HG02759 (cell line): ENCODE results near the gene CAMK2G.
"Not testable (repeated sequence)": the region's sequence is repeated elsewhere in the genome, so short reads cannot be mapped to it uniquely, and the experiment has no call there.

ENCODE experiments used
- ATAC-seq: cut with Tn5 transposase; IDR thresholded peaks from one replicate; pipeline ENCODE4 v1.9.1; 2021; ENCODE audit warnings: mild to moderate bottlenecking, moderate library complexity; ENCODE audit not compliant: unreplicated experiment

The CAMK2G gene

DNA sequence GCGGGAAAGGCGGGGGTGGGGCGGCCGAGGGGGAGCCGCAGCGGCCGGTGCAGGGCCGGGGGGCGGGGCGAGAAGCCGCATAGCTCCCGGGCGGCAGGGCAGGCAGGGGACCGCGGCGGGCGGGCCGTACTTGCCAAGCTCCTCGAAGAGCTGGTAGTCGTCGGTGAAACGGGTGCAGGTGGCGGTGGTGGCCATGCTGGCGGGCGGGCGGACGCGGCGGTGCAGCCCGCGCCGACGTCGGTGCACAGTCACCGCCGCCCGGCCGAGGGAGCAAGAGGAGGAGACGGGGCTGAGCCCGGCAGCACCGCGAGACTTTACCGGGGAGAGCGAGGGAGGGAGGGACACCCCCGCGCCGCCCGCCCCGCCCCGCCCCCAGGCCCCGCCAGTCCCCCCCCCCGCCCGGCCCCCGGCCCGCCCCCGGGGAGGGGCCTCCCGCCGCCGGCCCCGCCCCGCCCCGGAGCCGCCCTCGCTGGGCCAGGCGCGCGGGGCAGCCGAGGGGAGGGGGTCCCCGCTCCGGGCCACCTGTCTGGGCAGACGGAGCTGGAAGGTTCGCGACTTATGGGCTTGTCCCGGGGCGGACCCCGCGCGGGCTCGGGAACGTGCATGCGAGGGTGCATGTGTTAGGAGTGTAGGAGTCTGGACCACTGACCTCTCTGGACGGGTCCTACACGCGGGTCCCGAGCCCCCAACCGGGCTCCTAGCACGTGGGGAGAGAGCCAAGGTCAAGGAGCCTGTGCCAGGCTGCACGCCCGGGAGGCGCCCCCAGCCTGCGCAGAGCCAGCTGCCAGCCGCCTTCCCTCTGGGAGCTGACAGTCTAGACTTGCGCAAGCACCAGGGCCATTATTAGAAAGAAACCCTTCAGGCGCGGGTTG is at the start of gene CAMK2G:
Gene CAMK2G, minus strand, starts transcription at position 289 of the 872 bp plus-strand sequence. Its CDS starts 94 bp downstream, at position 195.
- ATAC-seq, result peak; percentile 83

DNA sequence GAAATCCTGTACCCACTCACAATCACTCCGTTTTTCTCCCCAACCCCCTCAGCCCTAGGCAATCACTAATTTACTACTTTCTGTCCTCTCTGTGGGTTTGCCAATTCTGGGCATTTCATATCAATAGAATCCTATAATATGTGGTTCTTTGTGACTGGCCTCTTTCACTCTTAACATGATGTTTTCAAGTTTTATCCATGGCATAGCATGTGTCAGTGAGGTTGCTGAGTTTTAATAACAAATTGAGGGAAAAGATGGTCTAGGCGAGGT is 48.4 kb upstream of the CAMK2G start:
- ATAC-seq, result no peak

DNA sequence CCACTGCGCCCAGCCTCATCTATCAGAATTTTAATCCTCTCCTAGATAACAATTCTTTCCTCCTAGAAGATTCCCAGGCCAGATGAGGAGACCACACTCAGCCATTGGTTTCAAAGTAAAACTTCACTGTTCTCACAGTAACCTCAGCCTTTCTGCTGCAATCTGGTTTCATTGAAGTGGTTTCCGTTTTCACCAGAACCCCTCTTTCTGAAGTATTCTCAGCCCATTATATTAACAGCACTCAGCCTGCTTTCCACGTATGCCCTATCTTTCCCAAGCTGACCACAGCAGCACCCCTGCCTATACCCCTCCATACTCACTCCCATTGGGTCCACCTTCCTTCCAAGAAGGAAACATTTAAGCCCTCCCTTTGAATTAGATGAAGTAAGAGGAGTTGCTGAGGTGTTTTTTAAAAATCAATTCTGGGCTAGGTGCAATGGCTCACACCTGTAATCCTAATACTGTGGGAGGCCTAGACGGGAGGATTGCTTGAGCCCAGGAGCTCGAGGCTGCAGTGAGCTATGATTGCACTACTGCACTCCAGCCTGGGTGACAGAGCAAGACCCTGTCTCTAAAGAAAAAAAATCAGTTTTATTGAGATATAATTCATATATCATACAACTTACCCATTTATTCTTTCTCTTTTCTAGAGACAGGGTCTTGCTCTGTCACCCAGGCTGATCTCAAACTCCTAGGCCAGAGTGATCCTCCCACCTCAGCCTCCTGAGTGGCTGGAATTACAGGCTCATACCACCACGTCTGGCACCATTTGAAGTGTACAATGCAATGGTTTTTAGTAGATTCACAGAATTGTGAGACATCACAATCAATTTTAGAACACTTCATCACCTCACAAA is 47.9 kb upstream of the CAMK2G start:
- no peak for ATAC-seq

DNA sequence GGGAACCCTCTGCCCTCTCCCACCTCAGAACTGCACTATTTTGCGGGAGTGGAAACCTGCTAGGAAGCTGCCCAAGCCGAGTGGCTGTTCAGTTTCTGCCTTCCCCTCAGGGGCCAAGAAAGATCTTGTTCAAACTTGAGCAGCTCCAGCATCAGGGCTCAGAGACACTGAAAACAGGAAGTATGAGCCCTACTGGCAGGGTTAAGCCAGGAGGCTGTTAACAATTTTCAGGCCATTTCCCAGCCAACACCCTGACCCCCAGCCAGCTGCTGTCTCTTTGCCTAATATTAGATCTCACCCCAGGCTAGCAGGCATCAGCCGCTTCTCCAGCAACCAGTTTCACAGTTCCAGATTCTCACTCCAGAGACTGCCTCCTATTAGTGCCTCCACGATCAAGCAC is 45.7 kb upstream of the CAMK2G start:
- peak; percentile 48 for ATAC-seq

DNA sequence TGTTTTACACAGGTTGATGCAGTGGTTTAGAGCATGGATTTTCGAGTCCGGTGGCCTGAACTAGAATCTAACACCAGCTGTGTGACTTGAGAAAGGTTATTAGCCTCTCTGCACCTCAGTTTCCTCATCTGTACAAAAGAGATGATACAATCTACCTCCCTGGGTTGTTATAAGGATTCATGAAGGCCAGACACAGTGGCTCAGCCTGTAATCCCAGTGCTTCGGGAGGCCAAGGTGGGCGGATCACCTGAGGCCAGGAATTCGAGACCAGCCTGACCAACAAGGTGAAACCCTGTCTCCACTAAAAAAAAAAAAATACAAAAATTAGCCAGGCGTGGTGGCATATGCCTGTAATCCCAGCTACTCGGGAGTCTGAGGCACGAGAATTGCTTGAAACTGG is 45.1 kb upstream of the CAMK2G start:
- not testable (repeated sequence) for ATAC-seq

DNA sequence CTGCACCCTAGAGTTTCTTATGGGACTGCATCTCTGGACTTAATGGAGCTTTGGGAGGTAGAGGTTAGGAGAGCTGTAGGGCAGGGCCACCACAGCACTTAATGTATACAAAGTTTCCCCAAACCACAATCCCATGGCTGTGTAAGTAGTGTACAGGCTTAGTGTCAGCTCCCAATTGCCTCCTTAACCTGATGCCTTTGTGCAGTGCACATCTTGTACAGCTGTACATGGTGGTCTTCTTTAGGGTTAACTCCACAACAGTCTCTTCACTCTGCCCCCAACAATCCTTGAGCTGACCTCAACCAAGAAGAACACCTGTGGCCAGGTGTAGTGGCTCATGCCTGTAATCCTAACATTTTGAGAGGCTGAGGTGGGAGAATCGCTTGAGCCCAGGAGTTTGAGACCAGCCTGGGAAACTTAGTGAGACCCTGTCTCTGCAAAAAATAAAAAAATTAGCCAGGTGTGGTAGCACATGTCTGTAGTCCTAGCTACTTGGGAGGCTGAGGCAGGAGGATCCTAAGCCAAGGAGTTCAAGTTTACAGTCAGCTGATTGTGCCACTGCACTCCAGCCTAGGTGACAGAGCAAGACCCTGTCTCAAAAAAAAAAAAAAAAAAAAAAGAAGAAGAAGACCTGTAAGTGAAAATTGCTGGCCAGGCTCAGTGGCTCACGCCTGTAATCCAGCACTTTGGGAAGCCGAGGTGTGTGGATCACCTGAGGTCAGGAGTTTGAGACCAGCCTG is 43.4 kb upstream of the CAMK2G start:
- no peak for ATAC-seq

DNA sequence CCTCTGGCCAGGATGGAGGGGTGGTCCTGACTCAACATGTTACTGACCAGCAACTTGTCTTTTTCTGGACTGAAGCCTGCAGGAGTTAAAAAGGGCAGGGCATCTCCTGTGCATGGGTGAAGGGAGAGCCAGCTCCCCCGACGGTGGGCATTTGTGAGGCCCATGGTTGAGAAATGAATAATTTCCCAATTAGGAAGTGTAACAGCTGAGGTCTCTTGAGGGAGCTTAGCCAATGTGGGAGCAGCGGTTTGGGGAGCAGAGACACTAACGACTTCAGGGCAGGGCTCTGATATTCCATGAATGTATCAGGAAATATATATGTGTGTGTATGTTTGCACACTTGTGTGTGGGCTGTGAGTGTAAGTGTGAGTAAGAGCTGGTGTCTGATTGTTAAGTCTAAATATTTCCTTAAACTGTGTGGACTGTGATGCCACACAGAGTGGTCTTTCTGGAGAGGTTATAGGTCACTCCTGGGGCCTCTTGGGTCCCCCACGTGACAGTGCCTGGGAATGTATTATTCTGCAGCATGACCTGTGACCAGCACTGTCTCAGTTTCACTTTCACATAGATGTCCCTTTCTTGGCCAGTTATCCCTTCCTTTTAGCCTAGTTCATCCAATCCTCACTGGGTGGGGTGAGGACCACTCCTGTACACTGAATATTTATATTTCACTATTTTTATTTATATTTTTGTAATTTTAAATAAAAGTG is 42.6 kb upstream of the CAMK2G start:
- ATAC-seq, result no peak

DNA sequence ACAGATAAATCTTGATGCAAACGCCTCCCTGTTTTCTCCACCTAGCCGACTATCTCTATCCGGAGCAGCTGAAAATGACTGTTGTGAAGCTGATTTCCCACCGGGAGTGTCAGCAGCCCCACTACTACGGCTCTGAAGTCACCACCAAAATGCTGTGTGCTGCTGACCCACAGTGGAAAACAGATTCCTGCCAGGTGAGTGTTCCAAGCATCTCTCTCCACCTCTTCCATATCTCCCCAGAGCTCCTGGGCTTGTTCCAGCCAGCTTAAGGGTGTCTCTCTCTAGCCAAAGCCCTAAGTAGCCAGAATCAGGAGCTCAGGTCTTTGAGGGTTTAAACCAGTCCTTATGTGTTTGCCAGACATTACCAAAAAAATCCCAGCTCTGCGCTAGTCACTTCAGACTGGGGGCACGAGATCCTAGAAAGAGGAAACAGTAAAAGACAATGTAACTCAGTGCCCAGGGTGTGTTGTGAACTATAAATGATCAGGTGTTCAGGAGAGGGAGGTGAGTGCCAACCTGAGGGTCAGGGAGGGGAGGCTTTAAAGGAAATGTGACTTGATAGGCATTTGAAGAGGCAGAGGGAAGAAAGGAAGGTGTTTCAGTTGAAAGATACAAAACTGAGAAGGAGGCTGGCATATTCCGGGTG is 41.0 kb upstream of the CAMK2G start:
- no peak for ATAC-seq

DNA sequence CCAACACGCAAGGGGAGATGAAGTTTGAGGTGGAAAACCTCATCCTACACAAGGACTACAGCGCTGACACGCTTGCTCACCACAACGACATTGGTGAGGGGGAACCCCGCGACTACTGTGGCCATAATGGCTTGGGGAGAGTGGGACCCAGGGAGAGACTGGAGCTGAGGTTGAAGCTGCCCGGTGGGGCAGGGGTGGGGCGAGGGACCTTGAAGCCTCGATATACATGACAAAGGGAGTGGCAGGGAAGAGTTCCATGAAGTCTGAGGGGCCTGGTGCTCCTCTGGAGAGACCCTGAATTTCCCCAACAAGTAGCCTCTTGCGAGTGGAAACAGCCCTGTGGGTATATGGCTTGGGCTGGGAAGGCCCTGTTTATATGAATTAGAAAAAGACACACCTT is 39.7 kb upstream of the CAMK2G start:
- no peak for ATAC-seq

DNA sequence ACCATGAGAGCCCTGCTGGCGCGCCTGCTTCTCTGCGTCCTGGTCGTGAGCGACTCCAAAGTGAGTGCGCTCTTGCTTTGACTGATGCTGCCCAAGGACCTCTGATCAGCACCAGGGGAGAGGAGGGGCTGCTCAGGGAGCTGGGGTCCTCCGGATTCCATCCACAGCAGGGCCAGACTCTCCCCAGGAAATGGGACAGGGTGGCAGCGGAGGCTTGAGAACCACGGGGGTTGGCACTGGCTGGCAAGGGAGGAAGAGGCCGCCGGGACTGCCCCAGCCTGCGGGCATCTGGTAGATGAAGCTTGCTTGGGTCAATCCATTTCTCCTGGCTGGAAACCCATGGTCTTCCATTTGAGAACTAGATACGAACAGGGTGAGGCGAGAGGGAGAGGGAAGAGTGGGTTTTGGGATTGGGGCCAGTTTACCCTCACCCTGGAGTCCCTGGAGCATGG is 37.2 kb upstream of the CAMK2G start:
- ATAC-seq, result no peak

DNA sequence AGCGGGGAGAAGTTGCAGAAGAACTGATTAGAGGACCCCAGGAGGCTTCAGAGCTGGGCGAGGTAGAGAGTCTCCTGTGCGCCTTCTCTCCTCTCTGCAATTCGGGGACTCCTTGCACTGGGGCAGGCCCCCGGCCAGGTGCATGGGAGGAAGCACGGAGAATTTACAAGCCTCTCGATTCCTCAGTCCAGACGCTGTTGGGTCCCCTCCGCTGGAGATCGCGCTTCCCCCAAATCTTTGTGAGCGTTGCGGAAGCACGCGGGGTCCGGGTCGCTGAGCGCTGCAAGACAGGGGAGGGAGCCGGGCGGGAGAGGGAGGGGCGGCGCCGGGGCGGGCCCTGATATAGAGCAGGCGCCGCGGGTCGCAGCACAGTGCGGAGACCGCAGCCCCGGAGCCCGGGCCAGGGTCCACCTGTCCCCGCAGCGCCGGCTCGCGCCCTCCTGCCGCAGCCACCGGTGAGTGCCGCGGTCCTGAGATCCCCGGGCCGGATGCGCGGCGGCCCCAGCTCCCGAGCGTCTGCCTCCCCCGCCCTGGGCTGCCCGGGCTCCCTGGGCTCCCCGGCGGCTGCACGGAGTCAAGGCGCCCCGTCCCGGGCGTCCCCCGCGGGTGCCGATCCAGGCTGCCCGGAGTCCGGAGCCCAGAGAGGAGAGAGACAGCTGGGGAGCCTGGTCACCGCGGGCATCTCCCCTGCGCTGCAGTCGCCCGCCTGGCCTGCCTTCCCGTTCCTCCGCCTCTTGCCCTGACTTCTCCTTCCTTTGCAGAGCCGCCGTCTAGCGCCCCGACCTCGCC is 36.6 kb upstream of the CAMK2G start, which contains the start of gene PLAU:
Gene PLAU, plus strand, starts transcription at position 369 of the 789 bp plus-strand sequence. CDS start 424 bp downstream, outside the sequence.
- peak; percentile 48 for ATAC-seq

DNA sequence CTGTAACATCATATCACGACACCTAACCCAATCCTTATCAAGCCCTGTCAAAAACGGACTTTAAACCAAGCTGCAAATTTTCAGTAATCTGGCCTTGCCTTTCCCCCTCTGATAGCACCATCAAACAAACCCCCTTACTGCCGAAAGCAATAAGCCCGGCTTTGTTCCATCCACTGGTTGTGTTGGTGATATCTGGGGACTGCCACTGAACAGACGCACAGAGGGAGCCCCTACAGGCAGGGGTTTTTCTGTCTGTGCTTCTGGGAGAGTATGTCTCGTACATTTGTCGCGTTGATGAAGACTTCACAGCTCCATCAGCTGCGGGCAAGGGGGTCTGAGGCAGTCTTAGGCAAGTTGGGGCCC is 36.0 kb upstream of the CAMK2G start:
- no peak for ATAC-seq

DNA sequence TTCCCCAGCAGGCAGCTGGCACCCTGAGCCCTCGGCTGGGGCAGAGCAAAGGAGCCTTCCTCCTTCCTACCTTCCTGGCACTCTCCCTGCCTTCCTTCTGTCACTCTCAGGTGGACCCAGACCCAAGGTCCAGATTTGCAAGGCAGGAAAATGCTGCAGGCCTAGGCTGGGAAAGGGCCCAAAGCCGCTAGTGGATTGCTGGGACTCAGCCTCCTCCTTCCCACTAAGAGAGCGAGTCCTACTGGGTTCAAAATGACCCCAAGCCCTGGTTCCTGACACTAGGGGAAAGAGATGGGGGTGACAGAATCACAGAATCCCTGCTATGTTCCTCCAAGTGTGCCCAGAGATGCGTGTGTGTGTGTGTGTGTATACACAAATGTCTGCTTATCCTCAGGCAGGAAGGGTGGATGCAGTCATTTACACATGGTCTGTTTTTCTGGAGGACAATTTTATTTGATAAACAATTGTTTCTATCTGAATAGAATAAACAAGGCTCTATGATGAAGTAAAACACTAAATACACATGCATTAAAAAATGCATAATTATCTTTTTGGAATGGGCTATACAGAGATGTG is 35.3 kb upstream of the CAMK2G start:
- no peak for ATAC-seq

DNA sequence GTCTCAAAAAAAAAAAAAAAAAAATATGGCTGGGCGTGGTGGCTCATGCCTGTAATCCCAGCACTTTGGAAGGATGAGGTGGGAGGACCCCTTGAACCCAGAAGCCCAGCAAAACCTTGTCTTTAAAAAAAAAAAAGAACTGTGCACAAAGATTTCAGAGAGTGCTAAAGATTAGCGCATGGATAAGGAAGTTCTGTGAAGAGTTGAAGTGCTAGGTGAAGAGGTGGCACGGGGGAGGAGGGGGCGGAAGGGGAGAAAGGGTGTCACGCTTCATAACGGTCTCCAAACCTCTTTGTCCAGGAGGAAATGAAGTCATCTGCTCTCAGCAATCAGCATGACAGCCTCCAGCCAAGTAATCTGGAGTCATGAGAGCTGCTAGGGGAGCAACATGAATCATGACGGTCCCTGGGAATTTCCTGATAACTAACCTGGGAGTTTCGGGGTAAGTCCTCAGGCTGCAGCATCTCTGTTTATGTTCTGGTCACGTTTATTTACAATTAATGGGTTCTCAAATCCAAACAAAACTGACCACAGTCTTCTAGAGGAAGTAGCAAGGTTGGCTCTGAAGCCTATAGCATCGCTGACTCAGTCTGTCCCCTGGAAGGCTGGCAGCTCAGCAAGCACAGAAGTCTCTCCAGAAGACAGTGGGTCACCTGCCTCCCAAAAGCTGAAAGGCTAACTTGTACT is 34.6 kb upstream of the CAMK2G start:
- peak; percentile 50 for ATAC-seq

DNA sequence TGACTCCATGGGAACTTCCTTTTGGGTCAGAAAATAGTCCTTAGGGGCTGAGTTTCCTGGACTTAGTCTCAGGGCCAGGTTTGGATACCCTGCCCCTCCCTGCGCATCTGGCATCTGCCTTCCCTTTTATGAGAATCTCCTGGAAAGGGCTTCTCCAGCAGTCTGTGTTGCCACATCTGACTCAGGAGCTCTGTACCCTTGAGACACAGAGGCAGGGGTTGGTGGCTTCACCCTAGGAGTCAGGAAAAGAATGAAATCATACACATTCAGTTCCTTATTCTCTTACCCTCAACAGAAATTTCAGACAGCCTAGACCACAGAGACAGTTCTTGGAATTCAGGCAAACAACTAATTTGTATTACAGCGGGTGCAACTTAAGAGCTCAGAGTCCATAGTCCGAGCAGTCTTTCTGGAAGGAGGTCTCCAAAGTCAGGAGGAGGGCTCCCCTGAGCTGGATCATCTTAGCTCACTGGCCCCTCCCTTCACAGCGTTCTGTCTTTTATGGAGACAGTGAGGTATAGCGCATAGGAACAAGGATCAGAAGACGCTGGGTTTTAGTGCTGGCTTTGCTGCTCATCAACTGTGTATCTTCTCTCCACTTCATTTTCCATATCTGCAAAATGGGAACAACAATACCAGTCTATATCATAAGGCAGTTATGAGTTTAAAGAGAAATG is 33.6 kb upstream of the CAMK2G start:
- no peak for ATAC-seq

DNA sequence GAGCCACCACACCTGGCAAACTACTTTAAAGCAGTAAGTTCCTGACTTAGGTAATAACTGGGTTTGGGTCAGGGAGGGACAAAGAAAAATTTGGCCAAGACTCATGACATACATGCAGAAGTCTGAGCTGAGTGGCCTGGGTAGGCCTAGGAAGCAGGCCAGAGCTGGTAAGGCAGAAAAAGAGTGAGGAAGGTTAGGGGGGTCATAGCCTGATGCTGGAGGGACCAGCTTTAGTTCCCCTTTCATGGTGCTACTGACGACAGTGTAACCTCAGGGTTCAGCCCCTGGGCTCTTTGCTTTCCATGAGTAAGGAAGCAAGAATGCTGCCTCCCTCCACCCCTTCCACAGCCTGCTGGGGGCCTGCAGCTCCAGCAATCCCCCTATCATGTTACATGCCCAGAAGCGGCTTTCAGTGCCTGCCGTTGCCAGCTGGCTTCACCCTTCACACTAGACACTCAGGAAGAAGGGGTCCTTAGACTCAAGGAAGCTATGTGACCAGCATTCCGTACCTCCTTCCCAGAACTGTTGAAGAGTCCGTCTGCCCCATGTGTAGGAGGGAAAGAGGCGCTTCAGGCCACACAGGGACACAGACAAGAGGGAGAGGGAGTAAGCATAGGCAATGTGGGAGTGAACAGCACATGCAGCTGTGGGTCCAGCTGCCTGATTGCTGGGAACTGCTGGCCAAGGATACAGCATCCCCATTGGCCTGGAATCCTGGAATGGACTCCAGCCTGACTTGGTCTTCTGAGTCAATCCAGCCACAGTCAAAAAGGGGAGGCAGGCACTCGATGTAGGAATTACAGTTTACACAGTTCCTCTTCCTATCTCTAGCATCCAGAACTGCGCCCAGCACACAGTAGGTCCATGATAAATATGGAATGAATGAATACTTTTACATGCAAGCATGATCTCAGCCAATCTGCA is 32.4 kb upstream of the CAMK2G start:
- ATAC-seq, result no peak
